Thymus (tissue), 14 donors: ENCODE measurements around the gene GALNT8. TPM values are rescaled to one million over a fixed set of nuclear protein-coding genes. Genes with fewer than 3 reads are reported as not detected.

Experiments used
- DNase-seq, 9 donors: peaks; one replicate each; pipeline ENCODE4 v3.0.0-alpha.2; 2013; ENCODE audit warnings: low spot score in 9 of 9, low read depth in 6 of 9, missing footprints in 1 of 9
- H3K27ac ChIP-seq, 2 donors: one replicate each; pipeline ENCODE4 v1.5.1; 2013; ENCODE audit warnings: control low read depth in 1 of 2, low read depth in 1 of 2, low read length in 1 of 2, mild to moderate bottlenecking in 1 of 2, moderate library complexity in 1 of 2
- H3K27me3 ChIP-seq, 2 donors: one replicate each; pipeline ENCODE4 v1.5.1; 2013; ENCODE audit warnings: low read length in 1 of 2; ENCODE audit not compliant: control insufficient read depth in 2 of 2, insufficient read depth in 1 of 2
- H3K36me3 ChIP-seq, 2 donors: one replicate each; pipeline ENCODE4 v1.5.1; 2013; ENCODE audit warnings: low read length in 1 of 2, mild to moderate bottlenecking in 1 of 2, moderate library complexity in 1 of 2; ENCODE audit not compliant: control insufficient read depth in 2 of 2, insufficient read depth in 2 of 2
- H3K4me1 ChIP-seq, 2 donors: one replicate each; pipeline ENCODE4 v1.5.1; 2013; ENCODE audit warnings: low read length in 2 of 2; ENCODE audit not compliant: control insufficient read depth in 2 of 2, insufficient read depth in 2 of 2
- H3K4me3 ChIP-seq, 2 donors: one replicate each; pipeline ENCODE4 v1.5.1; 2013; ENCODE audit warnings: low read length in 2 of 2, control low read depth in 1 of 2, mild to moderate bottlenecking in 1 of 2
- H3K9me3 ChIP-seq, 2 donors: one replicate each; pipeline ENCODE4 v1.5.1; 2013; ENCODE audit warnings: low read length in 1 of 2, mild to moderate bottlenecking in 1 of 2; ENCODE audit not compliant: control insufficient read depth in 2 of 2, insufficient read depth in 1 of 2
- WGBS: extraction: QIAGEN DNeasy Blood & Tissue Kit; methylation state at CpG from one replicate; pipeline ENCODE4 v1.1.7; 2013; 5-methylcytosine and 5-hydroxymethylcytosine counted together
- long read RNA-seq, 10 donors: transcript quantifications; one replicate each; lab custom pipeline, GENCODE V29; 2026
- polyA plus RNA-seq: library from polyadenylated mRNA; stranded (reverse); fragments of 200-250 nt; gene quantifications from one replicate; pipeline ENCODE4 v1.2.3, GENCODE V29; 2013
- total RNA-seq: library from RNA; stranded (reverse); fragments of 120-200 nt; gene quantifications from one replicate; pipeline ENCODE4 v1.2.4, GENCODE V29; 2013
- donor health status: healthy.

The GALNT8 gene
- total RNA-seq: 0.61 TPM
- 0.30 TPM for polyA plus RNA-seq
- long read RNA-seq, donor 1: 0 reads
- long read RNA-seq, donor 2: 0 reads
- long read RNA-seq, donor 3: 0 reads
- long read RNA-seq, donor 4: 0 reads
- long read RNA-seq, donor 5: 0 reads
- long read RNA-seq, donor 6: 0 reads
- long read RNA-seq, donor 7: 0 reads
- long read RNA-seq, donor 8: 0 reads
- long read RNA-seq, donor 9: 0 reads
- long read RNA-seq, donor 10: 0 reads

DNA sequence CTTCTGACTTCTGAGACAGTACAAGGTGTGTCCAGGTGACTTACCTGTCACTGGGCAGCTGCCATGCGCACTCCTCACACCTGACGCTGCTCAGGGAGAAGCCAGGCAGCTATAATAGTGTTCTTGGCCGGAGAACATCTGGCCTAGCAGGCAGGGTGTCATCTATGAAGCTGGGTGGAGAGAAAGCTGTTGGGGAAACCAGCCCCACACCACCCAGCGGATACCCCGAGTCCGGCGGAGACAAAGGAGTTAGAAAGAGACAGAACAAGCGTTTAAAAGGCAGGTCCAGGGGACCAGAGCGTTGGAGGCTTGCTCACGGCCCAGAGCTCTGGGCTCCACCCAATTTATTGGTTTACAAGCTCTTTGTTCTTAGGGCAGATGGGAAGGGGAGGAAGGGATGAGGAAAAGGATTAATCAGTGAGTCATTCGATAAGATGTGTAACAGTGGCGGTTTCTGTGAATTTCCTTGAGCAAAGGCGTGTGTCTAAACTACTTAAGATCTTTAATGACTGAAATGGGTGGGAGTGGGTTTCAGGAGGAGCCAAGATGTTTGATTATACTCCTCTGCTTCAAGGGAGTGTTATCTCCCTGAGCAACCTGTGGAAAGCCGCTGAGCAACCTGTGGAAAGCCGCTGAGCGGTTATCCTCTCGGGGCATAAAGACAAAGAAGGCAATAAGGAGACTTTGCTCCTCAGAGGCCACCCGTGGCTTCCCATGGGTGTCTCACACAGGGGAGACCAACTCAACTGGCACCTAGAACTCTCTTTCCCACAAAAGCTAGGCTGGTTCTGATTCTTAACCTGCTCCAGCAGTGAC, at the start of gene GALNT8:
GALNT8 (plus strand) TSS at position 580 of the 816 bp plus-strand sequence. CDS start 278 bp downstream, outside the sequence.
- no peak within 1 kb of the TSS for H3K4me3 ChIP-seq
- 88% methylated on average over 18 of the region's 18 CpGs for WGBS
- DNase-seq: no peak
- H3K36me3 ChIP-seq: no peaks in the 10 kb centered on the region
- H3K27me3 ChIP-seq: peaks cover 0 to 27% of the 10 kb centered on the region in 2 donors
- no peaks in the 10 kb centered on the region for H3K9me3 ChIP-seq
- H3K4me1 ChIP-seq: no peaks in the 10 kb centered on the region
- no peak within 1 kb of the TSS for H3K27ac ChIP-seq

- over 99% methylated on average over 2 of the region's 2 CpGs for WGBS
- Histone ChIP-seq H3K4me1 (no peaks in the 10 kb centered on the region), H3K36me3 (peaks cover 27 to 31% of the 10 kb centered on the region in 2 donors), H3K4me3 (no peak overlapping the region), H3K9me3 (no peaks in the 10 kb centered on the region), H3K27me3 (no peaks in the 10 kb centered on the region), H3K27ac (no peak overlapping the region)
- no peak for DNase-seq
These were observed 40.5 kb upstream of the GALNT8 start for GRCh38 chr12:4679711-4680110.

GRCh38 chr12:4681732-4682131, 38.5 kb upstream of the GALNT8 start:
- no peaks in the 10 kb centered on the region for H3K9me3 ChIP-seq
- DNase-seq: no peak
- no peaks in the 10 kb centered on the region for H3K27me3 ChIP-seq
- H3K36me3 ChIP-seq: peaks cover 43 to 49% of the 10 kb centered on the region in 2 donors
- H3K4me3 ChIP-seq: no peak overlapping the region
- H3K4me1 ChIP-seq: no peaks in the 10 kb centered on the region
- WGBS: 83% methylated on average over 3 of the region's 3 CpGs
- H3K27ac ChIP-seq: no peak overlapping the region

GRCh38 chr12:4685317-4685716, 34.9 kb upstream of the GALNT8 start:
- H3K36me3 ChIP-seq: peaks cover 60 to 61% of the 10 kb centered on the region in 2 donors
- H3K4me3 ChIP-seq: no peak overlapping the region
- no peaks in the 10 kb centered on the region for H3K27me3 ChIP-seq
- DNase-seq: no peak
- H3K27ac ChIP-seq: no peak overlapping the region
- 96% methylated on average over 8 of the region's 8 CpGs for WGBS
- H3K9me3 ChIP-seq: no peaks in the 10 kb centered on the region
- H3K4me1 ChIP-seq: no peaks in the 10 kb centered on the region

DNA sequence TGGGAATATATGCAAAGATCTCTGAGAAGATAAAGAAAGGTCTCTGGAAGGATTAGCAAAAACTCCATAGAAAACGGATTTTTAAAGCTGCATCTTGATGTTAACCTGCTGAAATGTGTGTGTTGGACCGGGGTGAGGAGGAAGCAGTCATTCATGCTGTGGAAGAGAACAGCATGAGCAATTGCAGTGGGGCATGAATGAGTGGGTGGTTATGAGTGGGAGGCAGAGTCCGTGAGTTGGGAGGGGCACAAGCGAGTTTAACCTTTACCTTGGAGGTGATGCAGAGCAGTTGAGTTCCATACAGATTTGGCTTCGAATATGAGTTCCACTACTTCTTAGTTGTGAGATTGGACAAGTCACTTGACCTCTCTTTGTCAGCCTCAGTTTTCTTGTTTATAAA, 29.4 kb upstream of the GALNT8 start:
- no peak for DNase-seq
- H3K36me3 ChIP-seq: peaks cover 29 to 31% of the 10 kb centered on the region in 2 donors
- H3K27ac ChIP-seq: no peak overlapping the region
- H3K9me3 ChIP-seq: no peaks in the 10 kb centered on the region
- 99% methylated on average over 5 of the region's 5 CpGs for whole genome bisulfite sequencing
- H3K27me3 ChIP-seq: no peaks in the 10 kb centered on the region
- no peaks in the 10 kb centered on the region for H3K4me1 ChIP-seq
- no peak overlapping the region for H3K4me3 ChIP-seq

GRCh38 chr12:4700621-4701026, 19.6 kb upstream of the GALNT8 start:
- H3K27ac ChIP-seq: no peak overlapping the region
- DNase-seq: peak in 2 of 9 donors; percentile 6 to 16
- no peaks in the 10 kb centered on the region for H3K36me3 ChIP-seq
- H3K27me3 ChIP-seq: no peaks in the 10 kb centered on the region
- no peak overlapping the region for H3K4me3 ChIP-seq
- H3K9me3 ChIP-seq: no peaks in the 10 kb centered on the region
- H3K4me1 ChIP-seq: no peaks in the 10 kb centered on the region
- 89% methylated on average over 10 of the region's 10 CpGs for WGBS

GRCh38 chr12:4701395-4702190, 18.6 kb upstream of the GALNT8 start:
- Histone ChIP-seq H3K9me3 (no peaks in the 10 kb centered on the region), H3K36me3 (no peaks in the 10 kb centered on the region), H3K27me3 (no peaks in the 10 kb centered on the region), H3K27ac (peak overlapping the region in 1 of 2 donors; percentile 18), H3K4me3 (no peak overlapping the region), H3K4me1 (no peaks in the 10 kb centered on the region)
- 95% methylated on average over 8 of the region's 8 CpGs for WGBS
- no peak for DNase-seq

DNA sequence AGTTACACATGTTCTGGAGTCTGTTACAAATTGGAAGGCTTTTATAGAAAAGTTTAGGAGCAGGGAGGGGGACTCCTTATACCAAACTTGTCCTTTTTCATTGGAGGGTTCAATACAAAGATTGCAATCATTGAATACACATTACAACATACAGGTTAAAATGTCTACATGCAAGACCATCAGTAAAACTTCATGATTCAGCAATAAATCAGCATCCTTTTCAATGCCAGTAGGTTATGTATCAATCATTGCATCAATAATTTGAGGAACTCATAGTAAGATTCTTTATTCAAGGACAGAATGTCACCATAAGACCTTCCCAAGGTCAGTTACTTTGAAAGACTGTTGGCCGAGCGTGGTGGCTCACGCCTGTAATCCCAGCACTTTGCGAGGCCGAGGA, 16.5 kb upstream of the GALNT8 start:
- Histone ChIP-seq H3K36me3 (no peaks in the 10 kb centered on the region), H3K9me3 (no peaks in the 10 kb centered on the region), H3K27me3 (no peaks in the 10 kb centered on the region), H3K27ac (no peak overlapping the region), H3K4me3 (no peak overlapping the region), H3K4me1 (no peaks in the 10 kb centered on the region)
- DNase-seq: no peak
- 97% methylated on average over 5 of the region's 5 CpGs for WGBS

- Histone ChIP-seq H3K27me3 (peaks cover 0 to 3% of the 10 kb centered on the region in 2 donors), H3K27ac (no peak overlapping the region), H3K4me1 (no peaks in the 10 kb centered on the region), H3K4me3 (no peak overlapping the region), H3K36me3 (no peaks in the 10 kb centered on the region), H3K9me3 (no peaks in the 10 kb centered on the region)
- DNase-seq: no peak
These were observed 14.4 kb upstream of the GALNT8 start for GRCh38 chr12:4705824-4706223.
